HG02840 (cell line): ENCODE measurements around the gene ACOD1.
A peak's percentile ranks its signal among the peaks of the same experiment; 100 is the strongest.
"Not testable (repeated sequence)": the region's sequence is repeated elsewhere in the genome, so short reads cannot be mapped to it uniquely, and the experiment has no call there.

Experiments
- ATAC-seq: cut with Tn5 transposase; IDR thresholded peaks from one replicate; pipeline ENCODE4 v1.9.1; 2021; ENCODE audit warnings: mild to moderate bottlenecking, moderate library complexity, moderate number of reproducible peaks; ENCODE audit not compliant: unreplicated experiment, low FRiP score

The ACOD1 gene

GRCh38 chr13:76948149-76948548 lies at the start of gene ACOD1:
TSS of gene ACOD1 (plus strand) at chr13:76948511. CDS start at chr13:76948559, 48 bp downstream.
- ATAC-seq: no peak

DNA sequence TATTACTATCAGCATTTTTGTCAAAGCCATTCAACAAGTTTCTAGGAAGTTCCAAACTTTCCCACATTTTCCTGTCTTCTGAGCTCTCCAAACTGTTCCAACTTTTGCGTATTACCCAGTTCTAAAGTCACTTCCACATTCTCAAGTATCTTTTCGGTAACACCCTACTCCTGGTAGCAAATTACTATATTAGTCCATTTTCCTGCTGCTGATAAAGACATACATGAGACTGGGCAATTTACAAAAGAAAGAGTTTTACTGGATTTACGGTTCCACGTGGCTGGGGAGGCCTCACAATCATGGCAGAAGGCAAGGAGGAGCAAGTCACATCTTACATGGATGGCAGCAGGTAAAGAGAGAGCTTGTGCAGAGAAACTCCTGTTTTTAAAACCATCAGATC lies 49.2 kb upstream of the ACOD1 start:
- not testable (repeated sequence) for ATAC-seq

- ATAC-seq: peak; percentile 91
These were observed 44.7 kb upstream of the ACOD1 start for GRCh38 chr13:76903544-76904162.

DNA sequence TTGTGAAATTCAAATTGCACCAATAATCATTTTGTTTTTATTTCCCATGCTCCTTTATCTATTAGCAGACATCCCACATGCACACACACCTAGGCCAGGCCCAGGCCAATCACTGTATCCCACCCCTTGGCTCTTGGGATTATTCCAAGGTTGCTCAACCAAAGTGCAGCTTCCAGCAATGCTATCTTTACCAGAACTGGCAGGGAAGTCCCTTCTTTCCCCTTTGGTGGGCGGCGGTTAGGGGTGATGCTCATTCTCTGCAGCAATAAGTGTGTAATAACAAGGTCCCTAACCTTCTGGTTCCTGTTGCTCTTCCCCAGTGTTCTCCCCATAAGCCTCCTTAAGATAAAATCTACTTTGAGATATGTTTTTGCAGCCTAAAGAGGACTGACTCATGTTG lies 43.8 kb upstream of the ACOD1 start:
- no peak for ATAC-seq

GRCh38 chr13:76912476-76912875 lies 35.8 kb upstream of the ACOD1 start:
- no peak for ATAC-seq

DNA sequence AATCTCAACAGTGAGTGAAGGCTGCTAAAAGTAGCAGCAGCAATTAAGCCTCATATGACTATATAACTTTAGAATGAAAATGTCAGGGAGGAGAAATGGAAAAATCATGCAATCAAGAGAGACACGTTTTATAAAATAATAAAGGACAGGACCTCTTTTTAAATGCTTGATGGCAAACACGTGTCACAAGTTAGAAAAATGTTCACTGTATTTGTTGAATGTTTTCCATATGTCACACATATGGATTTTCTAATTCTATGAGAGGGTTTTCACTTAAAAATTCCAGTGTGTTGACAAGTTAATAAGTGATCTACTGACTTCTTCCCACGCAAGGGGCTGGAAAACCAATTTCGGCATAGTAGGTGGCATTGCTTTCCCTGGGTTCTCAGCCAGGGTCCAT lies 34.4 kb upstream of the ACOD1 start:
- no peak for ATAC-seq

DNA sequence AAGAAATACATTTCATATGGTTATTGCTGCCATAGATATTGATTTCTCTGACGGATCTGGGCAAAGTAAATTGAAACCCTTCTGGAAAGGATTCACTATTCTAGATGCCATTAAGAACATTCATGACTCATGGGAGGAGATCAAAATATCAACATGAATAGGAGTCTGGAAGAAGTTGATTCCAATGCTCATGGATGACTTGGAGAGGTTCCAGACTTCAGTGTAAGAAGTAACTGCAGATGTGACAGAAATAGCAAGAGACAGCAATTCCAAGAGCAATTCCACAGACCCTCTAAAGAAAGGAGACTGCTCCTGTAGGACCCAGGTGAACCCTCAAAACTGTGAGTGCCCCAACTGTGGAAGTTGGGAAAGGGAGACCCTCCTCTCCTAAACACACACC lies 31.2 kb upstream of the ACOD1 start:
- ATAC-seq: no peak

DNA sequence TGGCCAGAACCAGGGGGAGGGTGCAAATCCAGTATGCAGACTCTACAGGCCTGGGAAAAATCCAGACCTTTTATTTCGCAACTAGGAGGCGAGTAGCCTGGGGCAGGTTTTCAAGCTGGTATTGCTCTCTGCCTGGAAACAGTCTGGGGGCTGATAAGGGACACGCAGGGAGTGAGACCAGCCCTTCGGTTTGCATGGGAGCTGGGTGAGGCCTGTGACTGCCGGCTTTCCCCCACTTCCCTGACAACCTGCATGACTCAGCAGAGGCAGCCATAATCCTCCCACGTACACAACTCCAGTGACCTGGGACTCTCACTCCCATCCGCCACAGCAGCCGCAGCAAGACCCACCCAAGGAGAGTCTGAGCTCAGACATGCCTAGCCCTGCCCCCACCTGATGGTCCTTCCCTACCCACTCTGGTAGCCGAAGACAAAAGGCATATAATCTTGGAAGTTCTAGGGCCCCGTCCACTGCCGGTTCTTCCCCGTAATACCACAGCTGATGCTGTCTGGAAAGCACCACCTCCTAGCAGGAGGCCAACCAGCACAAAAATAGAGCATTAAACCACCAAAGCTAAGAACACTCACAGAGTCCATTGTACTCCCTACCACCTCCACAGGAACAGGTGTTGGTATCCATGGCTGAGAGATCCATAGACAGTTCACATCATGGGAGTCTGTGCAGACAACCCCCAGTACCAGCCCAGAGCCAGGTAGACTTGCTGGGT lies 30.4 kb upstream of the ACOD1 start:
- not testable (repeated sequence) for ATAC-seq

GRCh38 chr13:76921516-76921915 lies 26.8 kb upstream of the ACOD1 start:
- no peak for ATAC-seq

DNA sequence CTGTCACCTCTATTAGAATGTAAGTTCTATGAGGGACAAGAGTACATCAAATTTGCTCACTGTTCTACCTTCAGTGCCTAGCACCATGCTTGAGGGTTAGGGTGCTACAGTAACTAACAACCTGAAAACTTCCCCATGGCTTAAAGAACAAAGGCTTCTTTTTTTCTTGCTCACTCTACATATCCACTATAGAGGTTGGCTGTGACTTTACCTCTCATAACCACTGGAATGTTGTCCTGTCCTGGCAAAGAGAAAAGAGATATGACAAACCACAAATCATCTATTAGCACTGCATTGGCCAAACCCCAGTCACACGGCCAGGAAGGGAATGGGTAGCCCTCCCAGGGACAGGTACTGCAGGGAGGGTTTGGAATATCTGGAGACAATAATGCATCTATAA lies 23.2 kb upstream of the ACOD1 start:
- no peak for ATAC-seq

DNA sequence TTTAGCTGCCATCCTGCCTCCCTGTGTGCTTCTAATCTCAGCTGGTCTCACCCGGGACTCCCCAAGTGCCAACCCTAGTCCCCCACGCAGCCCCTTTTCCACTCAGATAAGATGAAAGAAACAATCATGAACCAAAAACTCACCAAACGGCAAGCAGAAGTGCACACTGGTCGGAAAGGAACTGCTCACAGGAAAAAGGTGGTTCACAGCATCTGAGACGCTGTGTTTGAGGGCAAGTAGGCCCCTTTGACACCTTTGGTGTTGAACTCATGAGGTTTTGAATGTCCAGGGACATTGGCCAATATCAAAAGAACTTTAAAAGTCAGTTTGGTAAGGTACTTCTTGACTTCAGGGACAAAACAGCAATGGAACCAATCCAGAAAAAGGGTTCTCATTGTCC lies 20.4 kb upstream of the ACOD1 start:
- ATAC-seq: no peak

DNA sequence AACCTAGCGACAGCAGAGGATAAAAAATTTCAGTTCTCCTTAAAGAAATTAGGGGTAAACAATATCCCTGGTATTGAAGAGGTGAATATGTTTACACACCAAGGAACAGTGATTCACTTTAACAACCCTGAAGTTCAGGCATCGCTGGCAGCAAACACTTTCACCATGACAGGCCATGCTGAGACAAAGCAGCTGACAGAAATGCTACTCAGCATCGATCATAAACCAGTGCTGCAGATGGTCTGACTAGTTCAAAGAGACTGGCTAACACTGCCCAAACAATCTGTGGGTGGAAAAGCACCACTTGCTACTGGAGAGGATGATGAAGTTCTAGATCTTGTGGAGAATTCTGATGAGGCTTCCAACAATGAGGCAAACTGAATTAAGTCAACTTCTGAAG lies 19.9 kb upstream of the ACOD1 start:
- ATAC-seq: no peak

- ATAC-seq: no peak
These were observed 19.0 kb upstream of the ACOD1 start for GRCh38 chr13:76929320-76929719.

DNA sequence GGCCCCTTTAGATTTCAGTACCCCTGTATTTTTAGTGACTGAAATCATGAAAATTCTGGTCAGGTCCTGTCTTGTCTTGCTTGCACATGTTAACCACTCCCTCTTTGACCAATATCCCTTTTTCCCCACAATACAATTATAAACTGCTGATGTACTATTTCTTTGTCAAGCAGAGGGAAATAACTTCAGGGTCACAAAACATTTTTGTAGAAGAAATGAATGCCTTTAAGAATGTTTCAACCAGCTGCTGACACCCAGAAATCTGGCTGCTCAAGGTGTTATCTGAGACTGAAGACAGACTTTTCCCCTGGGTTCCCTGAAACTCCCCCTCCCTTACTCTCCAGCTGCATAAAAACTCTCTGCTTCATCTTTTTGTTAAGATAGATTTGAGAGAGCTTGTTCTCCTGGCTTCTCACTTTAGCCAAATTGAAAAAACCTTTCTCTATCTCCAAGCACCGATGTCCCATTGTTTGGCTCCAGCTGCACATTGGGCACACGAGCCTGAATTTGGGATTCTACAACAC lies 18.4 kb upstream of the ACOD1 start:
- no peak for ATAC-seq

GRCh38 chr13:76932076-76932475 lies 16.2 kb upstream of the ACOD1 start:
- ATAC-seq: no peak

DNA sequence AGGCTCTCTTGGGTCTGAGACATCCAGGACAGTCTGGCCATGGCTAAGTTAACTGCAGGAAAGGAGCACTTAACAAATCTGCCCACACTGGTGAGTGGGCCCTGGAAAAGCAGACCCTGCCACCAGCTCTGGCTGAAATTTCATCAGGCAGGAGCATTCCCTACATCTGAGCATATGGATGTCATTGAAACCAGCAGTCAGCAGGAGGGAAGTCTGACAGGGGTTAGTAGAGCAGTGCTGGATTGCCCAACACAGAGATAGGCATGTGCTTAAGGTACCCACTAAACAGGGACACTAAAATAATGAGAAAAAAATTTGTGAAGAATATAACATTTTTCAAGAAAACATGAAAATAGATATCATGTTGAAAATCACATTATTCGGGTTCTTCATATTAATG lies 13.6 kb upstream of the ACOD1 start:
- no peak for ATAC-seq

- ATAC-seq: no peak
These were observed 11.5 kb upstream of the ACOD1 start for GRCh38 chr13:76936763-76937162.

DNA sequence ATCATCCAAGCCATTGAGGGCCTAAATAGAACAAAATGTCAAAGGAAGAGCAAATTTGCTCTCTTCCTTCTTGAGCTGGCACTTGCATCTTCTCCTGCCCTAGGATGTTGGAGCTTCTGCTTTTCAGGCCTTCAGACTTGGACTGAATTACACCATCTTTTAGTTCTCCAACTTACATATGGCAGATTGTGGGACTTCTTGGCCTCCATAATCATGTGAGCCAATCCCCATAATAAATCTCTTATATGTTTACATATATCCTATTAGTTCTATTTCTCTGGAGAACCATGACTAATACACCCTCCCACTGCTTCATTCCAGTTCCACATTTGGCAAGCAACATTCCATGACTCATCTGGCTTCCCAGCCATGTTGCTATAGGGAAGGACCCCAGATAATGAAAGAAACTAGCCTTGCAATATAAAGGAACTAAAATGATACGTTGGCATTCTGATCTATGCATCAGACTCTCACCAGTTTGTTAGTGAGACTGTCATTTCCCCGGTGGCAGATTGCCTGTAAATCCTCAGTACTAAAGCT lies 11.0 kb upstream of the ACOD1 start:
- no peak for ATAC-seq

GRCh38 chr13:76939215-76939614 lies 9.1 kb upstream of the ACOD1 start:
- ATAC-seq: no peak

DNA sequence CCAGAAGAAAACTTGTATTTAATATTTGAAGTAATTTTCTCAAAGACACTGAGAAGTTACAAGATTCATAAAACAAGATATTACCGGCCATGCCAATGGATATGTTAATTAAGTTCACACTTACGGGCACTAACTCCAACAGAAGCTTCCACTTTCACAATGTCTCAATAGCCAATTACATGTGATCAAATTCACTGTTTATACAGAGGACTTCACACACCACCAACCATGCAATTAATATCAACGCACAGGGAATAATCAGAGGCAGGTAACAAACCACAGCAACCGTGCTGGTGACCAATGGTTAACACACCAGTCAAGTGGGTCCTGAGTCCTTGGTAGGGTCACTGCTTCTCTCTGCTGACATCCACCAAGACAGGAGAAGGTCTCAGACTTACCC lies 5.9 kb upstream of the ACOD1 start:
- ATAC-seq: no peak

- no peak for ATAC-seq
These were observed 4.7 kb upstream of the ACOD1 start for GRCh38 chr13:76943646-76944045.

DNA sequence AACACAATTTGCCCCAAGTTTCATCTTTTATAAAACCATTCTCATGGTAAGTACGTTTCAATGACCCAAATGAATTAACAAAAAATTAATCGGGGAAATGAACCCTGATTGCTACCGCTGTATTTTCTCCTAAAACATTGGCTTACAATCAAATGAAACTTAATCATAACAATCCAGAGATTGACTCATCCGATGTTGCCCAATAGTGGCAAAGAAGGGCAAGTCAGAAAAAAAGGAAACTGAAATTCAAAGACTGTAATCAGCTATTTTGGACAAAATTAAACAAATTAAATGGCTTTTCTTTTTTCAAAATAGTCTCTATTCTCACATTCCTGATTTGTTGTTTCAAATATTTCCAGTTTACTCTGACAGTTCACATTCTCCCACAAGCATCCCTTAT lies 3.9 kb upstream of the ACOD1 start:
- no peak for ATAC-seq
